Activated CD4-positive, alpha-beta T cell treated with anti-CD3 and anti-CD28 coated beads for 1 hour (primary cell): ENCODE data around the gene RP2.

Source experiments
- DNase-seq: peaks from one replicate; pipeline ENCODE4 v3.0.0-alpha.2; 2020

The RP2 gene

DNA sequence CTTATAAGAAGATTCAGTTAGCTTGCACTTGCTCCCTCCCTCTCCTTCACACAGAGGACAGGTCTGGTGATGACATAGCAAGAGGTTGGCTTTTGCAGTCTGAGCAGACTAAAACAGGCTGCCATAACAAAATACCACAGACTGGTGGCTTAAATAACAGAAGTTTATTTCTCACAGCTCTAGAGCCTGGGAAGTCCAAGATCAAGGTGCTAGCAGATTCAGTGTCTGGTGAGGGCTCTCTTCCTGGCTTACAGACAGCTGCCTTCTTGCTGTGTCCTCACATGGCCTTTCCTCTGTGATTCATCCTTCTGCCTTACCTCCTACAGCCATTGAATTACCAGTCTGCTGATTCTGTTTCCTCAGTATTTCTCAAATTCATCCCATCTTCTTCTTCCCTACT, 13.1 kb downstream of the RP2 start:
- no peak for DNase-seq

- DNase-seq, result no peak
These were observed 13.9 kb downstream of the RP2 start for GRCh38 chrX:46850771-46851170.

DNA sequence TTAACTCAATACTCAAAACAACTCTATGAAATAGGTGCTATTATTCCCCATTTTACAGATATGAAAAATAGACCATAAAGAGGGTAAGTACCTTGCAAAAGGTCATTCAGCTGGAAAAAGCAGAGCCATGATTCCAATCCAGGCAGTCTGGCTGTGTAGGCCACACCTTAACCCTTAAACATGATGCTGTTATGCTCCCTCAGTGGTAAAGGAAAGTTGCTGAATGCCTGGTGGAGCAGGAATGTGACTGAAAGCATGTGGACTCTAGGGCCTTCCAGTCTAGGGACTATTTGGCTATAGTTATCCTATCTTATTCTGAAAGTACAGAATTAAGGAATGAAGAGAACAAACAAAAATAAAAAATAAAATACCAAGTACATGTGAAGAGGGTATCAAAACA, 19.6 kb downstream of the RP2 start:
- DNase-seq, result no peak

DNA sequence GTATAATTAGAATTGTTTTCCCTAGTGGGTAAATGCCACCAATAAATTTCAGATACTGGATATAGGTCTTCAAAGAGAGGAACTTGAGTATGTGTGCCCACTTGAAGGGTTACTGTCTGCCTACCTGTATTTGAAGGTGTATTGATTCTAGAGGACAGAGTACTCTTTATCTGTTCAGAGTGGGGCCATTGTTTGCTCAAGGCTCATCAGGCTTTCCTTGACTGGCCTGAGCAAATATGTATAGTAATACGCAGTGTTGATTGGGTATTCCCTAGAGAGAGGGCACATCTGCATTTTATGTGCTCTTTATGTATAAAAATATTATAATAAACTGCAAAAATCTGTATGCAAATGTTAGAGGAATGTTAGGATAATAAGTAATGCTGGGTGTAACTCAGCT, 23.7 kb downstream of the RP2 start:
- DNase-seq, result no peak

DNA sequence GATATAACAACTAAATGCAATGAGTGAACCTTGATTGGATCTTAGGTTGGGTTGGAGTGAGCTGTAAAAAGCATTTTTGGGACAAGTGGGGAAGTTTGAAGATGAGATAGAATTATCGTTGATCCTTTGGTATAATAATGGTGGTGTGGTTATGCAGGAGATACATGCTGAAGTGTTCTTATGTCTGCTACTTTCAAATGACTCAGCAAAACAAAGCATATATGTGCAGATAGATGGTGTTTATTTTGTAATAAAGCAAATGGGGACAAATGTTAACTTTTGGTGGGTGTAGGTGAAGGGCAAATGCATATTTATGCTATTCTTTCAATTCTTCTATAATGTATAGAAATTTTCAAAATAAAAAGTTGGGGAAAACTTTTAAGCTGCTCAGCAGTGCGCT, 26.2 kb downstream of the RP2 start:
- DNase-seq, result no peak

DNA sequence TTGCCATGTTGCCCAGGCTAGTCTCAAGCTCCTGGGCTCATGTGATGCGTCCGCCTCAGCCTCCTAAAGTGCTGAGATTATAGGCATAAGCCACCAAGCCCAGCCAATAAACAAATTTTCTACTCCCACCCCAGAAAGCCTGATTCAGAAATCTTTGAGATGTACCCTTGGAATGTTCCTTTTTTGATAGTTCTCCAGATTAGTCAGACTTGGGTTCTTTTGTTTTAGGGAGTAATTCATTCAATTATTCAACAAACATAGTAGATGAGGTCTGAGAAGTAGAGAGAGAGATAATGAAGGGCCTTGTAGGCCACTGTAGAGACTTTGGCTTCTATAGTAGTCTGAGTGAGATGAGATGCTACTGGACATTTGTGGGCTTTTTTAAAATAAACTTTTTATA, 27.8 kb downstream of the RP2 start:
- no peak for DNase-seq

- DNase-seq, result no peak
These were observed 28.4 kb downstream of the RP2 start for GRCh38 chrX:46865281-46865680.

DNA sequence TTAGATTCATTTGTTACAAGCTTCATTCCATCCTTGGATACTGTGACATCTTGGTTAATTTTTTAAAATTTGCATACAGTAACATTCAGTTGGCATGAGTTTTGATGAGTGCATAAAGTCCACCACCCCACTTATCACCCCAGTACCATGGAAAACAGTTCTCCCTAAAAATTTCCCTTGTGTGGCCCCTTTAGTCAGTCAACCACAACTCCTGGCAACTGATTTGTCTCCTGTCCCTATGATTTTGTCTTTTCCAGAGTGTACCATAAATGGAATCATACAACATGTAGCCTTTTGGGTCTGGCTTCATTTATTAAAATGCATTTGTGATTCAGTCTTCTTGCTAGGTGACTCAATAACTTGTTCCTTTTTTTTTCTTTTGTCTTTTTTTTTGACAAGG, 29.9 kb downstream of the RP2 start:
- no peak for DNase-seq

GRCh38 chrX:46873746-46874145, 36.9 kb downstream of the RP2 start:
- no peak for DNase-seq

- DNase-seq, result no peak
These were observed 40.1 kb downstream of the RP2 start for GRCh38 chrX:46876901-46877300.

- DNase-seq, result no peak
These were observed 45.4 kb downstream of the RP2 start for GRCh38 chrX:46882266-46882665.

- no peak for DNase-seq
These were observed 48.0 kb downstream of the RP2 start for GRCh38 chrX:46884799-46885198.

GRCh38 chrX:46898207-46898606, 61.4 kb downstream of the RP2 start:
- no peak for DNase-seq

DNA sequence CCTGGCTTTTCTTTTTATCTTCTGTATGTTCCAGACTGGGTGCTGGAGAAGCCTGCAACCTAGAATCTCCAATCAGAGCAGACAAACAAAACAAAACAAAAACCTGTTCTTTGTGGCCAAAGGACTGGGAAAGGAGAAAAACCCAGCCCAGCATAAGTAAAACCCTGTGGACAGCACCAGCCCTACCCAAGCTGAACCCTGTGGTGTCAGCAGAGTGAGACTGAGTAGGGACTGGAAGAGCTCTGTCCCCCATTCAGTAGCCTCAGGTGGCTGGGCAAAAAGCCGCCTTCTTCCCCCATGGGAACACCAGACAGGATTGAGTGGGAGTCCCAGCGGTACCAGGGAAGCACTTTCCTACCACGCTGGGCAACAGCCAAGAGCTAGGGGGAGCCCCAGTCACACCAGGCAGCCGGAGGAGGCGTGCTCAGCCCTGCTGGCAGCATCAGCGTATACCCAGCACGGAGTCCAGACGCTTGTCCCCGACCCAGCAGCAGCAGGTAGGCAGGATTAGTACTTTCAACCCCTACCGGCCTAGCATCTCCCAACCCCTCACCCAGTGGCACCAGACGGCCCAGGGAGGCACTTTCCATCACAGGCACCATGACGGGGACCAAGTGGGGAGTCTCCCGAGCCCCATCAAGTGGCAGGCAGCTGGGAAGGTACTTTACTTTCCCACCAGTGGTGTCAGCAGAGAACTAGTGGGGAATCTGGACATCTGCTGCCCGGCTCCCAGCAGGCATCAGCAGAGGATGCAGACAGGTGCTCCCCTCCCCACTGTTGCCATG, 66.8 kb downstream of the RP2 start:
- peak; percentile 42 for DNase-seq

DNA sequence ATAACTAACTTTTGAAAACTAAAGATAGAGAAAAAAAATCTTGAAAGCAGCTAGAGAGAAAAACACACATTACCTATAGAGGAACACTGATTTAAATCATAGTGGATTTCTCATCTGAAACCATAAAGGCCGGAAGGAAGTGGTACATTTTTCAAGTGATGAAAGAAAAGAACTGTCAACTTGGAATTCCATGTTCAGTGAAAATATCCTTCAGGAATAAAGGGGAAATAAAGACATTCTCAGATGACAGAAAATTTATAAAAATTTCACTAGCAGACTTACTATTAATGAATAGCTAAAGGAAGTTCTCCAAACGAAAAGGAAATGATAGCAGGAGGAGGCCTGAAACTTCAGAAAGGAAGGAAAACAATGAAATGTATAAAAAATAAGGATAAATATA, 67.8 kb downstream of the RP2 start:
- no peak for DNase-seq

DNA sequence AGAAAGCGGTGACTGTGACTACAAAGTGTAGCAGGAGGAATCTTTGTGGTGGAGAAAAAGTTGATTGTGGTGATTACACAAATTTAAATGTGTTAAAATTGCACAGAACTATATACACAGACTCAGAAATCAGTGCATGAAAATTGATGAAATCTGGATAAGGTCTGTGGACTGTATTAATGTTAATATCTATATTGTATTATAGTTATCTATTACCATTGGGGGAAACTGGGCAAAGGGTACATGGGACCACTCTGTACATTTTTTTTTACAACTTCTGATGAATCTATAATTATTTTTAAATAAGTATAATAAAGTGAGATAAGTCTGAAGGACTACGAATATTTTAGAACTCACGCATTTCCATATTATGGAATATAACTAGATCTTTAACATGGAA, 73.6 kb downstream of the RP2 start:
- DNase-seq, result no peak

GRCh38 chrX:46912098-46912602, 75.3 kb downstream of the RP2 start, which contains the start of gene JADE3:
Gene JADE3, plus strand, starts transcription at chrX:46912421. Its CDS starts 72,474 bp downstream, at chrX:46984895.
- DNase-seq, result peak; percentile 7

DNA sequence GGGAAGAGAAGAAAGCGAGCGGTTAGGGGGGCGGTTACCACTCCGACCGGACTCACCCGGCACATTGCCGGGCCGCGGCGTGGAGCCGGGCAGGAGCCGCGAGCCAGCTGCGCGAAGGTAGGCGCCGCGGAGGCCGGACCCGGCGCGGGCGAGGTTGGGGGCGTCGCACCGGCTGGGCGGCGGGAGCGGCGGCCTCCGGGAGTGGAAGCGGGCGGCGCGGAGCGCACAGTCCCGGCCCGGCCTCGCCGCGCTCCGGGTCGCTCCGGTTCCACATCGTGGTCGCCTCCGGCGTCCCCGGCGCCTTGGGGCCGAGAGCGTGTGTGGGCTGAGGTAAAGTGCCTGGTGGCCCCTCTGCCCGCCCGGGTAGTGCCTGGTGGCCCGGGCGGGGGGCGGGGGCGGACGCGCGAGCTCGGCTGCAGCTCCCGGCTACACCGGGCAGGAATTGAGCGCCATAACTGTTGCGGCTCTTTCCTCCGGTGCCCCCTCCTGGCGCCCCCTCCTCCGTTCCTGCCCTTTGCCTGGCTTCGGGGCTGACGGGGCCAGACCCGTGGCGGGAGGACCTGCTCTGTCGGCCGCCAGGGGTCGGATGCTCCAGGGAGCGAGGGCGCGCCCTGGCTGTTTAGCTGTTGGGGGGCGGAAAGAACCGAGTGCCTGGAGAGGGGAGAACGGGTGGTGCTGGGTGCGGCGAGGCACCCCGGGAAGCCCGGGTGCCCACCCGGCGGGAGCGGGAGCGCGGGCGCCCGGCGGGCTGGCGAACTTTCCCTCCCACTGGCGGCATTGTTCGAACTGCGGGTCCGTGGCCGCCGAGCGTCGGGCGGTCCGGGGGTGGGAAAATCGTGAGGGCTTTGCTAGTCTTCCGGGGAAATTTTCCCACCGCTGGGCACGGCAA, 76.0 kb downstream of the RP2 start:
- peak; percentile 7 for DNase-seq

DNA sequence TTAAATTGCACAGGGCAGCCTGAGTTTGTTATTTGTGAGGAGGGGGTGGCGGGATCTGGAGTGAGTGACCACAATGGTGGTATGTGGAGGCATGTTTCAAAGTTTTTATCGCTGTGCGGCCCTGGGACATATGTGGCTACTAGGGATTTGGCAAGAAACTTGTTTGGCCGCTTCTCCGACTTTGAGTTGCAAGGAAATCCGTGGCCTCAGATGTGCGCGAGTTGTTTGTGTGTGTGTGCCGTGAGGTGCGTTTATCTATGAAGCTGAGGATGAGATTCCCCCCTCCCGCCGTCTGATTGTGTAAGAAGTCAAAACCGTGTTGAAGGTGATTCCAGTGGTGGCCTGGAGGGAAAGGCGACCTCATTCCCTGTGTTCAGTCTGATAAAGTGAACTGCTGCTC, 76.8 kb downstream of the RP2 start:
- DNase-seq, result no peak

- no peak for DNase-seq
These were observed 79.4 kb downstream of the RP2 start for GRCh38 chrX:46916273-46916672.

DNA sequence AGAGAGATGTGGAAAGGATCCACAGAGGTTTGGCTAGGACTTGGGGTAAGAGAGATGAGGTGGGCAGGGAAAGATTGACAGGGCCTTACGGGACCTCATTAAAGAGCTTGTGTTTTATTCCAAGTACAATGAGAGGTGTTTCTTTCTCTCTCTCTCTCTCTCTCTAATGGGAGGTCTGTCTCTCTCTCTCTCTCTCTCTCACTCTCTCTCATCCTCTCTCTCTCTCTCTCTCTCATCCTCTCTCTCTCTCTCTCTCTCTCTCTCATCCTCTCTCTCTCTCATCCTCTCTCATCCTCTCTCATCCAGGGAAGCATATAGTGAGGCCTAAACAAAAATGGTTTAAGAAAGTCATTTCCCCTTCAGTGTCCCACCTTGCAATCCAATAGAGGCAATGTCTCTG, 80.8 kb downstream of the RP2 start:
- DNase-seq, result no peak

- DNase-seq, result no peak
These were observed 81.6 kb downstream of the RP2 start for GRCh38 chrX:46918434-46918833.

DNA sequence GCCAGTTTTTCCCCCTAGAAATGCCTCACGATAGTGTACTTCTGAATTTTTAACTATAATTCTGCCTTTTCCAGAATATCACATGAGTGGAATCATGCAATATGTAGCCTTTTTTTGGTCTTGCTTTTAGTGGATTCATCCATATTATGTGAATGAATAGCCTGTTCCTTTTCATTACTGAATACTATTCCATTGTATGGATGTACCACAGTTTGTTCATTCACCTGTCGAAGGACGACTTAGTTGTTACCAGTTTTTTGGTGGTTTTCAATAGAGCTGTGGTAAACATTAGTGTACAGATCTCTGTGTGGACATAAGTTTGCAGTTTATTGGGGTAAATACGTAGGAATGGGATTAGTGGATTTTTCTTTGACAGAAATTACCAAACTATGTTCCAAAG, 83.4 kb downstream of the RP2 start:
- DNase-seq, result no peak

GRCh38 chrX:46922611-46923010, 85.8 kb downstream of the RP2 start:
- no peak for DNase-seq
